NCI-H1417 (cell line): Measurements from ENCODE around the gene JMJD1C.
"Not testable (repeated sequence)": the region's sequence is repeated elsewhere in the genome, so short reads cannot be mapped to it uniquely, and the experiment has no call there.

Experiments
- DNase-seq, 3 experiments: peaks; one replicate each; lab custom pipeline; 2025; lab: John Stamatoyannopoulos, UW

The JMJD1C gene

GRCh38 chr10:63407136-63407662 lies 58.6 kb downstream of the JMJD1C start:
- no peak for DNase-seq

DNA sequence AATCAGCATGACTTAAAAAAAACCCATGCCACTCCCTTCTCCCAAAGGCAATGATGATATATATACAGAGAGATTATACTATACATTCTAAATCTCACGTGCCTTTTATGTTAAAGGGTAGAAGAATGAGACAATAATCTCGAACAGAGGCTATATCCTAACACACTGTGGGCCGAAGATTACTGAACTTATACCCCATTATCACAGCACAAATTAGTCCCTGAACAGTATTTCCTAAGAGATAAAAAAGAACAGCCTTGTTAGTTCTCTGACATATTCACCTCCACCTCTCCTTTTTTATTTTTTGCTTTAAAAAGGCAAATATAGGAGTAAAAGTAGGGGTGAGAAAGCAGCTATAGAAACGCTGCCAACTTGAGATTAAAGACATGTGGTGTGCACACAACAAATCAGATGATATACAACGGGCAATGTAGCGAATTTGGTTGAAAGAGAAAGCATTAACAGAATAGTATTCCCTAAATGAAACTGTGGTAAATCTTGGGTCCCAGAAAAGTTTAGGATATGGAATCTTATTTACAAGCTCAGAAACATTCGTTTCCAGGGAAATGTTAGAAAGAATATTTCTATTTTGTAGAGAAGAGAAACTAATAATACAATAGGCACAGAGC lies 69.5 kb downstream of the JMJD1C start:
- DNase-seq = no peak

- no peak for DNase-seq
These were observed 72.7 kb downstream of the JMJD1C start for GRCh38 chr10:63393050-63393449.

GRCh38 chr10:63392224-63392623 lies 73.6 kb downstream of the JMJD1C start:
- no peak for DNase-seq

DNA sequence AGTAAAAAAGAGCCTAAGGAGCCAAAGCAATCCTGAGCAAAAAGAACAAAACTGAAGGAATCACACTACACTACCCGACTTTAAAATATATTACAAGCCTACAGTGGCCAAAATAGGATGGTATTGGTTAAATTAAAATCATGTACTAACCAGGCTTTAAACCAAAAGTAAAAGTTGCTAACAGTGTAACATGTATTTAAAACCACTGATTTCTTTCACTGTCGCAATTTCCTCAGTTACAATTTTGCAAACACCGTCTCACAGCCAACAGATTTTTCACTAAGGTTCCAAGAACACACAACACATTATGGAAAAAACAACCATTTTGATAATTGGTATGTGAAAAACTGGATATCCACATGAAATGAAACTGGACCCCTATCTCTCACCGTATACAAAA lies 74.0 kb downstream of the JMJD1C start:
- DNase-seq = no peak

DNA sequence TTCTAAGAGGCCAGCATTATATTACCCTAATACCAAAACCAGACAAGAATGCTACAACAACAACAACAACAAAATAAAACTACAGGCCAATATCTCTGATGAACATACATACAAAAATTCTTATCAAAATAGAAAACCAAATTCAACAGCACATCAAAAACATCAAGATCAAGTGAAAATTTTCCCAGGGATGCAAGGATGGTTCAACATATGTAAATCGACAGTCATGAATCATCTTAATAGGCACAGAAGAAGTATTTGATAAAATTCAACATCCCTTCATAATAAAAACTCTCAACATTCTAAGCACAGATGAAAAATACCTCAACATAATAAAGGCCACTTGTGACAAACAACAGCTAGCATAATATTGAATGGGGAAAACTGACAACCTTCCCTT lies 75.3 kb downstream of the JMJD1C start:
- no peak for DNase-seq

DNA sequence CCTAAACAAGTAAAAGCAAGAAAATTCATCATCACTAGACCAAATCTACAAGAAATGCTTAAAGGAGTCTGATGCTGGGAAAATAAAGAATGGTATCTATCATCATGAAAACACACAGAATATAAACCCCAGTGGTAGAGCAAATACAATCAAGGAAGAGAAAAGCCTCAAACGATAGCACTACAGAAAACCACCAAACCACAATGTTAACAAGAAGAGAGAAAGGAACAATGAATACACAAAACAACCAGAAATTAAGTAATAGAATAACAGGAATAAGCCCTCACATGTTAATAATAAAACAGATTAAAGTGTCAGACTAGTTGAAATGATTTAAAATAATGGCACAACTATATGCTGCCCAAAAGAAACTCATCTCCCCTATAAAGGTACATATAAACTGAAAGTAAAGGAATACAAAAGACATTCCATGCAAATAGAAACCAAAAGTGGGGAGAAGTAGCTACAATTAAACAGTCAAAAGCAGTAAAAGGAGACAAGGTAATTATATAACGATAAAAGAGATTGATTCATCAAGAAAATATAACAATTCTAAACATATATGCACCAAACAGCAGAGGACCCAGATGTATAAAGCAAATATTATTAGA lies 77.3 kb downstream of the JMJD1C start:
- DNase-seq = no peak

- no peak for DNase-seq
These were observed 80.5 kb downstream of the JMJD1C start for GRCh38 chr10:63385254-63385653.

GRCh38 chr10:63384675-63385074 lies 81.1 kb downstream of the JMJD1C start:
- no peak for DNase-seq

- DNase-seq = no peak
These were observed 81.8 kb downstream of the JMJD1C start for GRCh38 chr10:63384001-63384400.

GRCh38 chr10:63383141-63383540 lies 82.6 kb downstream of the JMJD1C start:
- DNase-seq = no peak

DNA sequence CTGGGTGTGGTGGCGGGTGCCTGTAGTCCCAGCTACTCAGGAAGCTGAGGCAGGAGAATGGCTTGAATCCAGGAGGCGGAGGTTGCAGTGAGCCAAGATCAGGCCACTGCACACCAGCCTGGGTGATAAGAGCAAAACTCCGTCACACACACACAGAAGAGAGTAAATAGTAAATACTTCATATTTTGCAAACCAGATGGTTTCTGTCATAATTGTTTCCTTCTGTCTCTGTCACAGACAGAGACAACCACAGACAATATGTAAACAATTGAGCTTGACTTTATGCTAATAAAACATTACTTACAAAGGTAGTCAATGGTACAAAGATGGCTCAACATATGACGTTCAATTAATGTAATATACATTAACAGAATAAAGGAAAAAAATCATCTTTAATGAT lies 83.7 kb downstream of the JMJD1C start:
- DNase-seq = no peak

DNA sequence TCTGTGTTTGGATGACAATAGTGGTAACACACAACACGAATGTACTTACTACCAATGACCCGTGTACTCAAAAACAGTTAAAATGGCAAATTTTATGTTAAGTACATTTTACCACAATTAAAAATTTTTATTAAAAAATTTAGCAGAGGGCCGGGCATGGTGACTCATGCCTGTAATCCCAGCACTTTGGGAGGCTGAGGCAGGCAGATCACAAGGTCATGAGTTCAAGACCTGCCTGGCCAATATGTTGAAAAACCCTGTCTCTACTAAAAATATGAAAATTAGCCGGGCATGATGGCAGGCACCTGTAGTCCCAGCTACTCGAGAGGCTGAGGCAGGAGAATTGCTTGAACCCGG lies 88.5 kb downstream of the JMJD1C start:
- not testable (repeated sequence) for DNase-seq

DNA sequence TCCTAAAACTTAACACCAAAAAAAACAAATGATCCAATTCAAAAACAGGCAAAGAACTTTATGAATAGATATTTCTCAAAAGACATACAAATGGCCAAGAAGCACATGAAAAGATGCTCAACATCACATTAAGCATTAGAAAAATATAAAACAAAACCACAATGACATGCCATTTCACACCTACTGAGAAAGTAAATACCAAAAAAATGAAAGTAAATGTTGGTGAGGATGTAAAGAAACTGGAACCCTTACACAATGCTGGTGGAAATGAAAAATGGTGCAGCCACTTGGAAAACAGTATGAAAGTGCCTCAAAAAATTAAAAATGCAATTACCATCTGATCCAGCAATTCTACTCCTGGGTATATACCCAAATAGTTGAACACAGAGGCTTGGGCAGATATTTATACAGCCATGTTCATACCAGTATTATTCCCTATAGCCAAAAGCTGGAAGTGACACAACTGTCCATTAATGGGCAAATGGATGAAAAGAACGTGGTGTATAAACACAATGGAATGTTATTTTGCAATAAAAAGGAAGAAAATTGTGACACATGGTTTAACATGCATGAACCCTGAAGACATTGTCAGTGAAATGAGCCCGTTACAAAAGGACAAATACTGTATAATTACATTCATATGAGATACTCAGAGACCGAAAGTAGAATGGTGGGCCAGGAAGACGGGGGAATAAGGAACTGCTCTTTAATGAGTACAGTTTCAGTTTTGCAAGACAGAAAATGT lies 89.0 kb downstream of the JMJD1C start:
- no peak for DNase-seq

DNA sequence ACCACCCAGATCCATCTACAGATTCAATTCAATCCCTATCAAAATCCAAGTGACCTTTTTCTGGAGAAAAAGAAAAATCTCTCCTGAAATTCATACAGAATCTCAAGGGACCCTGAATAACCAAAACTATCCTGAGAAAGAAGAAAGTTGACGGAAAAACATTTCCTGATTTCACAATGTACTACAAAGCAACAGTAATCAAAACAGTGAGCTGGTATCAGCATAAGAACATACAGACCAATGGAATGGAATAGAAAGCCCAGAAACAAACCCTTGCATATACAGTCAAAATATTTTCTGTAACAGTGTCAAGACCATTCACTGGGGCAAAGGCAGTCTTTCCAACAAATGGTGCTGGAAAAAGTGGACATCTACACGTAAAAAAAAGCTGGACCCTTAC lies 89.9 kb downstream of the JMJD1C start:
- no peak for DNase-seq

DNA sequence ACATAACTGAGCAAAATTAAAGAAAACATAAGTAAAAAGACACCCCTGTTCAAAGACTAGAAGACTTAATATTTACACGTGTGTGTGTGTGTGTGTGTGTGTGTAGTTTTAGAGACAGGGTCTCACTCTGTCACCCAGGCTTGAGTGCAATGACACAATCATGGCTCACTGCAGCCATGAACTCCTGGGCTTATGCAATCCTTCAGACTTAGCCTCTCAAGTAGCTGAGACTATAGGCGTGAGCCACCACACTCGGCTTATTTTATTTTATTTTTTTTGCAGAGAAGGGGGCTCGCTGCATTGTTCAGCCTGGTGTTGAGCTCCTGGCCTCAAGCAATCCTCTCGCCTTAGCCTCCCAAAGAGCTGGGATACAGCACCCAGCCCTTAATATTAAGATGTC lies 90.3 kb downstream of the JMJD1C start:
- no peak for DNase-seq

DNA sequence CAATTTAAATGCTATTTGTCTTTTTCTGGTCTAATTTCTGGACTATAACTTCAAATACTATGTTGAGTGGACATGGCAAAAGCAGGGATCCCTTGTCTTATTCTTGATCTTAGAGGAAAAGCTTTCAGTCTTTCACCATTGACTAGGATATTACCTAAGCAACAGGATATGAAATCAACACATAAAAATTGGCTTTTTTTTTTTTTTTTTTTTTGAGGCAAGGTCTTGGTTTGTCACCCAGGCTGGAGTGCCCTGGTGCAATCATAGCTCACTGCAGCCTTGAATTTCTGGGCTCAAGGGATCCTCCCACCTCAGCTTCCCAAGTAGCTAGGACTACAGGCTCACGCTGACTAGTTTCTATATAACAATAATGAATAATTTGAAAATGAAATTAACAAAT lies 90.8 kb downstream of the JMJD1C start:
- no peak for DNase-seq

GRCh38 chr10:63373176-63373575 lies 92.6 kb downstream of the JMJD1C start:
- DNase-seq = no peak

GRCh38 chr10:63369711-63370110 lies 96.1 kb downstream of the JMJD1C start:
- no peak for DNase-seq

GRCh38 chr10:63368365-63368764 lies 97.4 kb downstream of the JMJD1C start:
- no peak for DNase-seq

GRCh38 chr10:63366933-63367332 lies 98.8 kb downstream of the JMJD1C start:
- DNase-seq = no peak

- DNase-seq = no peak
These were observed 99.6 kb downstream of the JMJD1C start for GRCh38 chr10:63365976-63366765.
